ENCODE data around the gene NMNAT2.

- no peak for TF ChIP-seq POLR2AphosphoS5 (IDR thresholded peaks at IDR 0.05; ENCODE audit: low read depth, low read length)
- no peak for TF ChIP-seq SIN3A (IDR thresholded peaks at IDR 0.05; ENCODE audit: borderline replicate concordance, insufficient read depth, low read length)
- TF ChIP-seq TAF1 (IDR thresholded peaks at IDR 0.05; ENCODE audit: borderline replicate concordance, insufficient read depth, low read length) = no peak
- TF ChIP-seq, protein P1, sequence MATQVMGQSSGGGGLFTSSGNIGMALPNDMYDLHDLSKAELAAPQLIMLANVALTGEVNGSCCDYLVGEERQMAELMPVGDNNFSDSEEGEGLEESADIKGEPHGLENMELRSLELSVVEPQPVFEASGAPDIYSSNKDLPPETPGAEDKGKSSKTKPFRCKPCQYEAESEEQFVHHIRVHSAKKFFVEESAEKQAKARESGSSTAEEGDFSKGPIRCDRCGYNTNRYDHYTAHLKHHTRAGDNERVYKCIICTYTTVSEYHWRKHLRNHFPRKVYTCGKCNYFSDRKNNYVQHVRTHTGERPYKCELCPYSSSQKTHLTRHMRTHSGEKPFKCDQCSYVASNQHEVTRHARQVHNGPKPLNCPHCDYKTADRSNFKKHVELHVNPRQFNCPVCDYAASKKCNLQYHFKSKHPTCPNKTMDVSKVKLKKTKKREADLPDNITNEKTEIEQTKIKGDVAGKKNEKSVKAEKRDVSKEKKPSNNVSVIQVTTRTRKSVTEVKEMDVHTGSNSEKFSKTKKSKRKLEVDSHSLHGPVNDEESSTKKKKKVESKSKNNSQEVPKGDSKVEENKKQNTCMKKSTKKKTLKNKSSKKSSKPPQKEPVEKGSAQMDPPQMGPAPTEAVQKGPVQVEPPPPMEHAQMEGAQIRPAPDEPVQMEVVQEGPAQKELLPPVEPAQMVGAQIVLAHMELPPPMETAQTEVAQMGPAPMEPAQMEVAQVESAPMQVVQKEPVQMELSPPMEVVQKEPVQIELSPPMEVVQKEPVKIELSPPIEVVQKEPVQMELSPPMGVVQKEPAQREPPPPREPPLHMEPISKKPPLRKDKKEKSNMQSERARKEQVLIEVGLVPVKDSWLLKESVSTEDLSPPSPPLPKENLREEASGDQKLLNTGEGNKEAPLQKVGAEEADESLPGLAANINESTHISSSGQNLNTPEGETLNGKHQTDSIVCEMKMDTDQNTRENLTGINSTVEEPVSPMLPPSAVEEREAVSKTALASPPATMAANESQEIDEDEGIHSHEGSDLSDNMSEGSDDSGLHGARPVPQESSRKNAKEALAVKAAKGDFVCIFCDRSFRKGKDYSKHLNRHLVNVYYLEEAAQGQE (IDR thresholded peaks at IDR 0.05; ENCODE audit: insufficient read depth in 1 of 2, low read depth in 2 of 2, low read length in 2 of 2) = no peak
These were observed 155.5 kb downstream of the NMNAT2 start for GRCh38 chr1:183262628-183263200.

Data from PFSK-1 (cell line).